ENCODE data around the gene FAM83C. TPM values are rescaled to one million over a fixed set of nuclear protein-coding genes. Genes with fewer than 3 reads are reported as not detected.

Gene FAM83C
- total and polyA plus RNA-seq, 10 of the 15 experiments (the other 5 are each of a cell fraction or from before 2014, with no cell fraction given) = not detected

- Histone ChIP-seq H3K27me3 (replicated peaks in 1 of 2; ENCODE audit: control insufficient read depth in 2 of 2, insufficient read depth in 2 of 2, low read length in 1 of 2) (no peaks in the 10 kb centered on the region), H3K4me3 (no peak overlapping the region), H3K36me3 (ENCODE audit: control insufficient read depth in 2 of 2, insufficient read depth in 2 of 2, low read length in 1 of 2) (peaks cover 0 to 20% of the 10 kb centered on the region in 2 experiments), H3K79me2 (ENCODE audit: control insufficient read depth, insufficient read depth, low read length) (no peaks in the 10 kb centered on the region), H3K4me2 (ENCODE audit: control insufficient read depth, insufficient read depth) (no peak overlapping the region), H3K9ac (ENCODE audit: control insufficient read depth, insufficient read depth, low read length) (no peak overlapping the region), H2AFZ (ENCODE audit: control insufficient read depth, low read depth, low read length) (no peak overlapping the region), H4K20me1 (ENCODE audit: control insufficient read depth, insufficient read depth) (no peaks in the 10 kb centered on the region), H3K4me1 (ENCODE audit: control insufficient read depth, insufficient read depth, low read length) (no peaks in the 10 kb centered on the region), H3K9me3 (replicated peaks; ENCODE audit: control insufficient read depth, insufficient read depth, low read length) (no peaks in the 10 kb centered on the region; the same call in 2 of the 3 replicates), H3K27ac (ENCODE audit: control insufficient read depth, insufficient read depth) (no peak overlapping the region)
- SMC1A ChIA-PET (ENCODE audit: uncharacterized antibody, unreplicated experiment) = interaction anchor here (0.8 kb wide), 1 partner anchor 17 kb away, joined by 4 read pairs; no protein-coding TSS in a partner anchor
- DNase-seq (ENCODE audit: low read depth, low spot score) (no peak), FAIRE-seq (no peak), ATAC-seq (no peak)
- 95% methylated on average over 4 of the region's 4 CpGs for WGBS (ENCODE audit: insufficient coverage, insufficient replicate concordance, low lambda C conversion rate, missing lambda C conversion rate)
- RAD21 ChIA-PET (ENCODE audit: unreplicated experiment) = no interaction called here
- in situ Hi-C loops (cut with MboI) = no loop called here
- no peak for TF ChIP-seq STAT1 (conservative IDR thresholded peaks at IDR 0.05)
- TF ChIP-seq POLR2AphosphoS2 (IDR thresholded peaks at IDR 0.05; ENCODE audit: low read depth, low read length) = no peak
- no peak for TF ChIP-seq RELB (IDR thresholded peaks at IDR 0.05; ENCODE audit: low read depth)
- TF ChIP-seq RAD21 (IDR thresholded peaks at IDR 0.05; ENCODE audit: insufficient read depth, low read depth, low read length) = no peak
- TF ChIP-seq KDM1A (IDR thresholded peaks at IDR 0.05; ENCODE audit: borderline replicate concordance) = no peak
- TF ChIP-seq CEBPB (IDR thresholded peaks at IDR 0.05; ENCODE audit: borderline replicate concordance in 1 of 2, low read depth in 2 of 2, low read length in 2 of 2) = no peak
- no peak for TF ChIP-seq NKRF (conservative IDR thresholded peaks at IDR 0.05)
- no peak for TF ChIP-seq BCL11A (IDR thresholded peaks at IDR 0.05; ENCODE audit: low read depth, low read length)
- no peak for TF ChIP-seq IRF5 (IDR thresholded peaks at IDR 0.05; ENCODE audit: borderline replicate concordance)
- TF ChIP-seq RFX5 (IDR thresholded peaks at IDR 0.05; ENCODE audit: low read depth, low read length) = no peak
- TF ChIP-seq MTA2 (IDR thresholded peaks at IDR 0.05; ENCODE audit: low read depth) = no peak
- no peak for TF ChIP-seq ZNF24 (IDR thresholded peaks at IDR 0.05)
- TF ChIP-seq BCL3 (IDR thresholded peaks at IDR 0.05; ENCODE audit: borderline replicate concordance, insufficient read depth, low read depth, low read length, poor library complexity, severe bottlenecking) = no peak
- CTCF ChIA-PET = interaction anchor here (1.0 to 1.9 kb wide), 3 partner anchors 100 to 106 kb away, joined by 4 to 8 read pairs (median 5); no protein-coding TSS in a partner anchor
- intact Hi-C loops (cut with micrococcal nuclease; ENCODE audit: unreplicated experiment) = no loop called here
- no TSS peak for BruUV-seq (replicated peaks)
- POLR2A ChIA-PET = no interaction called here
Observed at GRCh38 chr20:35341366-35342028, 49.3 kb upstream of the FAM83C start.
